Measurements from ENCODE around the gene HCN3.
"Not testable (repeated sequence)": the region's sequence is repeated elsewhere in the genome, so short reads cannot be mapped to it uniquely, and the experiment has no call there.

Gene HCN3

GRCh38 chr1:155277070-155277901, at the start of gene HCN3:
TSS of gene HCN3 (plus strand) at chr1:155277463. CDS start at chr1:155277591, 128 bp downstream.
- DNase-seq (ENCODE audit: low read depth in 2 of 2), result peak; percentile 94

- no peak for DNase-seq (ENCODE audit: low read depth in 2 of 2)
These were observed 49.2 kb upstream of the HCN3 start for GRCh38 chr1:155228096-155228427.

GRCh38 chr1:155231302-155231701, 46.0 kb upstream of the HCN3 start:
- DNase-seq (ENCODE audit: low read depth in 2 of 2), result not testable (repeated sequence)

GRCh38 chr1:155232001-155232978, 45.0 kb upstream of the HCN3 start:
- not testable (repeated sequence) for DNase-seq (ENCODE audit: low read depth in 2 of 2)

GRCh38 chr1:155233502-155233901, 43.8 kb upstream of the HCN3 start:
- not testable (repeated sequence) for DNase-seq (ENCODE audit: low read depth in 2 of 2)

GRCh38 chr1:155235375-155235774, 41.9 kb upstream of the HCN3 start:
- not testable (repeated sequence) for DNase-seq (ENCODE audit: low read depth in 2 of 2)

DNA sequence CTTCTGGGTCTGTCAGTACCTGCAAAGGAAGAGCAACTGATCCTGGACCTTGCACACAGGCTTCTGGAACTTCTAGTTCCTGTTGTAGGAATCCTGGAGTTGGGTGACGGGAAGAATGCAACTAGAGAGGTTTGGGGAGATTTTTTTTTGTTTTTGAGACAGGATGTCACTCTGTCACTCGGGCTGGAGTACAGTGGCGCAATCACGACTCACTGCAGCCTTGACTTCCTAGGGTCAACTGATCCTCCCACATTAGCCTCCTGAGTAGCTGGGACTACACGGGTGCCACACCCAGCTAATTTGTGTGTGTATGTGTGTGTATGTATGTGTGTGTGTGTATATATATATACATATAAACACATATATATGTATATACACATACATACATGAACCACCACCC, 40.8 kb upstream of the HCN3 start:
- no peak for DNase-seq (ENCODE audit: low read depth in 2 of 2)

DNA sequence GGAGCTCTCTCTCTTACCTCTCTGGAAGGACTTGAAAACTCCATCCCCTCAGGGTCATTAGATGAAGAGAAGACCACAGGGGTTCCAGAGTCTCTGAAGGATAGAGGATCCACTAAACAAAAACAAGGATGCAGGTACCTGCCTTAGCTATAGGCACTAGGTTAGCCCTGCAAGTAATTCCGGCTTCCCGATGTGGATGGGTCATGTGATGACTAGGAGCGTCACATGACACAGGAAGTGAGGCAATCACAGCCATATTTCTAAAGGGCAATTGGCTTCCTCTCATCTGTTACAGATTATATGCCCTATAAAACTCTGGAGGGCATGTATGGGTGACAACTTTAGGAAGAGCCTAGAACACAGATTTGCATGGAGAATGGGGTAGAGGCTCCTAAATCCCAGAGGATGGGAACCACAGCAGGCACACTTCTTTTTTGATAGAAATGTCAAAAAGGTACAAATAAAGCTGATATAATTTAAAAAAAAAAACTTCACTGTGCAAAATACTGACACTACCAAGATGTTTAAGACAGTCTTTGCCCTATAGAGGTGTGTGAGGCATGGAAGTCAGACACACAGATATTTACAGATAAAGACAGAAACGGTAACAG, 36.1 kb upstream of the HCN3 start:
- DNase-seq (ENCODE audit: low read depth in 2 of 2), result peak in 1 of 2 donors; percentile 45

- DNase-seq (ENCODE audit: low read depth in 2 of 2), result no peak
These were observed 35.4 kb upstream of the HCN3 start for GRCh38 chr1:155241841-155242264.

GRCh38 chr1:155242805-155243358, 34.4 kb upstream of the HCN3 start:
- DNase-seq (ENCODE audit: low read depth in 2 of 2), result no peak

- DNase-seq (ENCODE audit: low read depth in 2 of 2), result peak; percentile 97
These were observed 32.7 kb upstream of the HCN3 start for GRCh38 chr1:155244368-155245162.

DNA sequence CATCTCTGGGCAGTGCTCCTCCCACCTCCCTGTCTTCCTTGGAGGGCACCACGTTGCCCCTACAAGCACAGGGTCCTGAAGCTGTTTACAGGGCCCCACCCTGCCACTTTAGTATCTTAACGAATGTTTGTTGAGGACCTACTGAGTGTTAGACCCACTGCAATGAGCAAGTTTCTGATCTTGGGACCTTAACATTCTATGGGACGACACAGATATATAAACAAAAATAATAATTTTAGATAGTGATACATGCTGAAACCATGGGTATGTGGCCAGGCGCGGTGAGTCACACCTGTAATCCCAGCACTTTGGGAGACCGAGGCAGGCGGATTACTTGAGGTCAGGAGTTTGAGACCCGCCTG, 32.1 kb upstream of the HCN3 start:
- peak in 1 of 2 donors; percentile 23 for DNase-seq (ENCODE audit: low read depth in 2 of 2)

DNA sequence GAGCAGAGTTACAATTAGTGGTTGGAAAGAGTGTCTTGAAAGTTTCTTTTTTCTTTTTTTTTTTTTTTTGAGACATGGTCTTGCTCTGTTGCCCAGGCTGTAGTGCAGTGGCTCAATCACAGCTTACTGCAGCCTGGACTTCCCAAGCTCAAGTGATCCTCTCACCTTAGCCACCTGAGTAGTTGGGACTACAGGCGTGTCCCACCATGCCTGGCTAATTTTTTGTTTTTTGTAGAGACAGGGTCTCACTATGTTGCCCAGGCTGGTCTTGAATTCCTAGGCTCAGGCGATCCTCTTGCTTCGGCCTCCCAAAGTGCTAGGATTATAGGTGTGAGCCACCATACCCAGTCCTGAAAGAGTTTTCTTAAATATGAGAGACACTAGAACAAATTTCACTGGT, 30.5 kb upstream of the HCN3 start:
- DNase-seq (ENCODE audit: low read depth in 2 of 2), result not testable (repeated sequence)

DNA sequence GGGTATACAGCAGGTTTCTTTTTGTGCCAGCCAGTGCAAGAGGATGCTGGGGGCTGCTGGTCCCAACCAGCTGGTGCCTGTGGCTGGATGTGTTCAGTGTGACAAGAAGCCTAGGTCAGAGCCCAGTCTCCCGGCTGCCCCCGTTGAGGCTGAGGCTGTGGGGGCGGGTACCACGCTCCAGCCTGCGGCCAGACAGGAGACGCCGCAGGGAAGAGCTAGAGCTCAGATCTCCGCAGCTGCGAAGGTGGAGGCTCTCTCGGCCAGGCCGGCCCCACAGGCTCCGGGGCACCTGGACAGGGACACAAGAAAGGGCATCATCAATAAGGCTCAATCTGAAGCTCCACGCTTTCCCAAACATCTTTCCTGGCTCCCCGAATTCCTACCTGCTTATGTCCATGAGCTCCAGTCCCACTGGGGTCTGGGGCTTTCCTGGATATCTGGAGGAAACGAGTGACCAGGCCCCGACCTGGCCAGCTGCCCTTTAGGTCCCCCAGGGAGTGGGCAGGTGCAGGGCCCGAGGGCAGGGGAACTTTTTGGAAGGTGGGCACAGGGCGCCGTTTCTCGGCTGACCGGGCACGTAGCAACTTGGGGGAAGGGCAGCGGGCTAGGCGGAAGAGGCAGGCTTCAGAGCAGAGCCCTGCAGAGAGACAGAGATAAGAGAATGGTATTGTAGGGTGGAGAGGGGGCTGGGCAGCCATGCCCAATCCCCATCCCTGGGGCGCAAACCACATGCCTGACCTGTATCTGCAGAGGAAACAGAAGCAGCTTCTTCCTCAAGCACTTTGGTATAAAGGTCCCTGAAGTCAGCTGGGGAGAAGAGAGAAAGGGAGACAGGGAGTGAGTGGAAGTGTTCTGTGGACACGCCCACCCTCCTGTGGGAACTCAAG, 29.4 kb upstream of the HCN3 start:
- DNase-seq (ENCODE audit: low read depth in 2 of 2), result no peak

- DNase-seq (ENCODE audit: low read depth in 2 of 2), result no peak
These were observed 27.0 kb upstream of the HCN3 start for GRCh38 chr1:155250246-155250632.

DNA sequence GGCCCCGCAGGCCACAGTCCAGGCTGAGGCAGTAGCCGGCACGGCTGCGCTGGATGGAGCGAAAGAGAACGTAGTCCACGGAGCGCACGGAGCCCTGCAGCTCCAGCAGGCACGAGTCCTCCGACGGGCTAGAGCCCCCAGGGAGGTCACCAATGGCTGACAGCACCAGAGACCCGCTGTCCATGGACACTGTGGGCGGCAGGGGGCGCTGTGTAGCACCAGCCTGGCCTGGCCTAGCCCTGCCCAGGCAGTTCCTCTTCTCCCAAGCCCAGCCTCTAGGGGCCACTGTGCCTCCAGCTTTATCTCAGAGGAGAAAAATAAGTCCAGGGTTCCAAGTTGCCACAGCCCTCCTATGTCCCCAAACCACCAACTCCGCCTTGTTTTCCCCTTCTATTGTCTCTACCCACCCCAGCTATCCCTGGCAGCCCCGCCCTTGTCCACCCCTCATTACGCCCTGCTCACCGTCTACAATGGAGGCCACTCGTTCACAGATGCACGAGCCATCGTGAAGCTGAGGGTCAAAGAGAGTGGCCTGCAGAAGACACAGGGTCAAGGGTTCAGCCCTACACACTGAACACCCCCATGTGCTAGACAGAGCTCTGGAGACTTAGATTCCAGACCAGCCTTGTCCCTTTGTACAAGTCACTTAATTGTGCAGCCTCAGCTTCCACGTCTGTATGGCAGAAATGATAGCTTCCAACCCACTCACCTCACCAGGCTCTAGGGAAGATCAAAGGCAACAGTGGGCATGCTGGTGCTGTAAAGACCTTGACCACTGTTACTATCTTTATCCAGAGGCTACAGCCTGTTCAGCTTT, 26.4 kb upstream of the HCN3 start:
- peak; percentile 89 to 91 for DNase-seq (ENCODE audit: low read depth in 2 of 2)

GRCh38 chr1:155251566-155251965, 25.7 kb upstream of the HCN3 start:
- no peak for DNase-seq (ENCODE audit: low read depth in 2 of 2)

DNA sequence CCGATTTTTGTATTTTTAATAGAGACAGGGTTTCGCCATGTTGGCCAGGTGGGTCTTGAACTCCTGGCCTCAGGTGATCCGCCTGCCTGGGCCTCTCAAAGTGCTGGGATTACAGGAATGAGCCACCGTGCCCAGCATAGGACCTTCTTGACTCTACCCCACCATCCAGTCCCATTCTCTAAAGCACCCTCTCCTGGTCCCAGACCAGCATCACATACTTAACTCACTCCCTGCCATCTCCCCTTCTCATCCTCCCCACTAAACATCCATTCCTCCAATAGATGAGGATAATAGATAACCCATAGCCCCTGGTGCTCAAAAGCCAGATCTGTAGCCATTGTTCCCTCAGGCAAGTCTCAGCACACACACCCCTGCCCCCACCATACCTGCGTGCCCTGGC, 24.1 kb upstream of the HCN3 start:
- DNase-seq (ENCODE audit: low read depth in 2 of 2), result no peak

DNA sequence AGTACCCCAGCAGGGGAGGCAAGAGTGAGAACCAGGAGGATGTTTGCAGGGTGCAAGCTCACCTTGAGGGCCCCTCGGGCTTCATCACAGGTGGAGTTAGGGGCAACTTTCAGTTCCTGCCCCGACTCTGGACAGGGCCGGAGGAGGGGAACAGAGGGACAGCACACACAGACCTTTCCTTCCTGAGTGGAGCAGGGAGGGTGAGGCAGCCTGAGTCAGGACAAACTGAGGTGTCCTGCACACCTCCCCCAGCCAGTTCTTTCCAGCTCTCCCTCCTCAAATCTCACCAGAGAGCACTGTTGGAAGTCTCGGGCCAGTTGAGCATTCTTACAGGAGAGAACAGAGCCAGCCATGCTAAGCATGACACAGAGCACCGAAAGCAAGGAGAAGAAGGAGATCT, 23.5 kb upstream of the HCN3 start:
- no peak for DNase-seq (ENCODE audit: low read depth in 2 of 2)
